ENCODE measurements around the gene POLR2L.

The POLR2L gene

GRCh38 chr11:789943-790342 is 52.4 kb downstream of the POLR2L start, which contains the start of gene CEND1:
Gene CEND1, minus strand, starts transcription at chr11:790090. Its CDS starts 1,514 bp downstream, at chr11:788576.
- Histone ChIP-seq H3K4me1 (ENCODE audit: low read length) (0 out of 2 replicates have a peak, but pooled peaks cover 3% of the 10 kb centered on the region), H3K36me3 (replicated peaks; ENCODE audit: insufficient read depth, low read length) (no peaks in the 10 kb centered on the region), H3K27ac (ENCODE audit: low read length) (peak within 1 kb of the TSS; percentile 4; the same call in 1 of the 2 replicates), H3K4me2 (ENCODE audit: low read depth, low read length) (peak within 1 kb of the TSS; percentile 73), H3F3A (ENCODE audit: insufficient read depth, low read length) (peaks cover 10% of the 10 kb centered on the region; the same call in 1 of the 2 replicates), H3K9me3 (replicated peaks; ENCODE audit: insufficient read depth, low read length) (no peaks in the 10 kb centered on the region), H3K9ac (ENCODE audit: low read length) (peak within 1 kb of the TSS; percentile 41), H2AFZ (ENCODE audit: low read length) (0 out of 2 replicates have a peak within 1 kb of the TSS, but pooled peaks have one; percentile 30), H3K79me2 (ENCODE audit: low read length) (peaks cover 32% of the 10 kb centered on the region), H4K20me1 (ENCODE audit: insufficient read depth, low read length) (no peaks in the 10 kb centered on the region), H3K9me2 (replicated peaks; ENCODE audit: insufficient read depth, low read length) (no peaks in the 10 kb centered on the region), H3K27me3 (replicated peaks; ENCODE audit: insufficient read depth, low read length) (no peaks in the 10 kb centered on the region), H3K4me3 (ENCODE audit: low read length) (peak within 1 kb of the TSS; percentile 85)
- TF ChIP-seq CTCF (IDR thresholded peaks at IDR 0.05; ENCODE audit: low read length) (no peak), EZH2phosphoT487 (IDR thresholded peaks at IDR 0.05; ENCODE audit: low read length) (no peak), EZH2 (optimal IDR thresholded peaks at IDR 0.05; ENCODE audit: low read depth, low read length) (no peak)
- DNase-seq, result peak; percentile 61
